Endothelial cell of umbilical vein (primary cell): ENCODE measurements around the gene PLAC8. TPM values are rescaled to one million over a fixed set of nuclear protein-coding genes. Genes with fewer than 3 reads are reported as not detected.

ENCODE experiments used
- BruUV-seq: library from RNA; stranded (reverse); fragments of 400-500 nt; replicated peaks from 2 replicates; lab custom pipeline; 2021; lab: Mats Ljungman, UMichigan
- CTCF ChIA-PET: fragments of 300-600, 350-600 bp; sonication (Branson Sonifier 250); formaldehyde crosslinking; loops from one replicate; lab custom pipeline; 2021; ENCODE audit warnings: antibody characterized with exemption, inconsistent platforms; lab: Charles Lee
- POLR2A ChIA-PET: fragments of 300-600, 350-600 bp; sonication (Branson Sonifier 250); formaldehyde crosslinking; loops from one replicate; lab custom pipeline; 2021; ENCODE audit warnings: antibody characterized with exemption, inconsistent platforms; lab: Charles Lee
- DNase-seq: peaks from one replicate; pipeline ENCODE4 v3.0.0-alpha.2; 2011; ENCODE audit warnings: low read depth, low spot score
- FAIRE-seq: peaks from 2 replicates; lab custom pipeline; 2011; peaks lifted over from hg19 to GRCh38; lab: Jason Lieb, UNC
- H2AFZ ChIP-seq: 2 replicates; pipeline ENCODE4 v1.6.0; 2012; ENCODE audit warnings: low read depth, low read length, control low read depth, inconsistent platforms
- H3K27ac ChIP-seq: 2 replicates; pipeline ENCODE4 v1.5.1; 2011; ENCODE audit warnings: low read depth, mild to moderate bottlenecking, control low read depth, low read length, moderate library complexity; ENCODE audit not compliant: insufficient read depth
- H3K27me3 ChIP-seq, 2 experiments: 2 replicates each; pipeline versions ENCODE4 v1.6.0 to v1.6.1; 2011; ENCODE audit warnings: low read length in 2 of 2, mixed read lengths in 1 of 2; ENCODE audit not compliant: control insufficient read depth in 2 of 2, insufficient read depth in 2 of 2
- H3K36me3 ChIP-seq, 2 experiments: 2 replicates in 1 of 2; 3 replicates in 1 of 2; pipeline ENCODE4 v1.5.1; 2011; ENCODE audit warnings: low read length in 2 of 2, mild to moderate bottlenecking in 1 of 2, moderate library complexity in 1 of 2; ENCODE audit not compliant: control insufficient read depth in 2 of 2, insufficient read depth in 2 of 2; ENCODE audit errors: extremely low read depth in 1 of 2
- H3K4me1 ChIP-seq: 3 replicates; pipeline ENCODE4 v1.5.1; 2011; ENCODE audit warnings: mild to moderate bottlenecking, low read length; ENCODE audit not compliant: control insufficient read depth, insufficient read depth; ENCODE audit errors: extremely low read depth
- H3K4me2 ChIP-seq: 2 replicates; pipeline ENCODE4 v1.6.1; 2011; ENCODE audit warnings: low read length, control low read depth, mixed read lengths; ENCODE audit not compliant: insufficient read depth
- H3K4me3 ChIP-seq, 3 experiments: fragments of 200-600 bp in 1 of 3; sonication (generic), shearing (Covaris generic) in 1 of 3; replicated peaks in 1 of 3; 2 replicates each; pipeline ENCODE4 v1.5.1; 2011 to 2016; ENCODE audit warnings: control low read depth in 3 of 3, low read length in 3 of 3, mild to moderate bottlenecking in 2 of 3, inconsistent platforms in 1 of 3, low read depth in 1 of 3, moderate library complexity in 1 of 3; ENCODE audit not compliant: insufficient read depth in 1 of 3
- H3K79me2 ChIP-seq: 2 replicates; pipeline ENCODE4 v1.6.0; 2012; ENCODE audit warnings: low read length, inconsistent platforms; ENCODE audit not compliant: control insufficient read depth, insufficient read depth
- H3K9ac ChIP-seq: replicated peaks from 2 replicates; pipeline ENCODE3; 2011; ENCODE audit warnings: low read length, control low read depth; ENCODE audit not compliant: insufficient read depth; ENCODE audit errors: extremely low read depth
- H3K9me1 ChIP-seq: replicated peaks from 3 replicates; pipeline ENCODE4 v1.6.0; 2011; ENCODE audit warnings: mild to moderate bottlenecking, low read length; ENCODE audit not compliant: control insufficient read depth, insufficient read depth; ENCODE audit errors: extremely low read depth
- H3K9me3 ChIP-seq: replicated peaks from 2 replicates; pipeline ENCODE4 v1.5.1; 2012; ENCODE audit warnings: low read length, inconsistent platforms; ENCODE audit not compliant: control insufficient read depth, insufficient read depth
- H4K20me1 ChIP-seq: replicated peaks from 2 replicates; pipeline ENCODE3; 2011; ENCODE audit warnings: mild to moderate bottlenecking, low read length; ENCODE audit not compliant: control insufficient read depth, insufficient read depth; ENCODE audit errors: extremely low read depth
- CTCF ChIP-seq, 2 donors: IDR thresholded peaks; 1 replicate in 1 of 2; 2 replicates in 1 of 2; pipeline ENCODE4 v1.5.1; 2011; ENCODE audit warnings: low read length in 2 of 2, mild to moderate bottlenecking in 2 of 2, moderate library complexity in 2 of 2, control low read depth in 1 of 2, inconsistent platforms in 1 of 2, low read depth in 1 of 2; ENCODE audit not compliant: insufficient read depth in 1 of 2; ENCODE audit errors: extremely low read depth in 1 of 2
- EZH2 ChIP-seq: IDR thresholded peaks from 2 replicates; pipeline ENCODE4 v1.6.1; 2012; ENCODE audit warnings: borderline replicate concordance, low read depth, mild to moderate bottlenecking, moderate library complexity, low read length, inconsistent platforms; ENCODE audit not compliant: severe bottlenecking
- FOS ChIP-seq: IDR thresholded peaks from 2 replicates; pipeline ENCODE4 v1.6.1; 2011; ENCODE audit warnings: mild to moderate bottlenecking, low read length, moderate library complexity, borderline replicate concordance; ENCODE audit not compliant: insufficient read depth
- GATA2 ChIP-seq: IDR thresholded peaks from 2 replicates; pipeline ENCODE4 v1.7.0; 2011; ENCODE audit warnings: low read depth, mild to moderate bottlenecking, moderate library complexity, mixed read lengths, low read length; ENCODE audit not compliant: insufficient read length, insufficient read depth
- JUN ChIP-seq: IDR thresholded peaks from 2 replicates; pipeline ENCODE4 v1.6.1; 2011; ENCODE audit warnings: borderline replicate concordance, low read depth; ENCODE audit not compliant: insufficient read length, insufficient read depth
- MAX ChIP-seq: IDR thresholded peaks from 2 replicates; pipeline ENCODE4 v1.6.1; 2011; ENCODE audit not compliant: insufficient read depth, insufficient read length
- MYC ChIP-seq: IDR thresholded peaks from one replicate; pipeline ENCODE4 v1.6.1; 2011; ENCODE audit warnings: mild to moderate bottlenecking, low read depth, low read length
- POLR2A ChIP-seq: IDR thresholded peaks from 2 replicates; pipeline ENCODE4 v1.6.1; 2012; ENCODE audit warnings: low read depth, mild to moderate bottlenecking, control low read depth, low read length
- POLR2AphosphoS5 ChIP-seq: IDR thresholded peaks from 2 replicates; pipeline ENCODE4 v1.6.1; 2012; ENCODE audit warnings: low read depth, mild to moderate bottlenecking, control low read depth, low read length, moderate library complexity; ENCODE audit not compliant: insufficient read depth
- dilution Hi-C: fragments of 300-500 bp; cut with MboI; formaldehyde crosslinking; loops from one replicate; pipeline ENCODE4 v1.15.0; 2019; ENCODE audit warnings: low sequenced_read_pairs; ENCODE audit not compliant: extremely low pct_ligation_motif_present
- intact Hi-C: fragments of 100-400 bp; cut with micrococcal nuclease; formaldehyde crosslinking; loops from one replicate; pipeline ENCODE4 v1.10.0; 2022
- polyA plus RNA-seq, 4 experiments: library from polyadenylated mRNA; depleted of rRNA in 3 of 4; stranded (reverse) in 3 of 4; unstranded in 1 of 4; fragments of >200 nt; gene quantifications; 2 replicates each; pipeline versions ENCODE4 v1.2.1 to v1.2.3, GENCODE V29; 2011 to 2012; ENCODE audit warnings: missing spikeins in 1 of 4
- total RNA-seq: library from RNA; stranded (reverse); gene quantifications from 2 replicates; pipeline ENCODE4 v1.2.3, GENCODE V29; 2021

Gene PLAC8
- total and polyA plus RNA-seq, 2 donors (not counting 3 experiments of a cell fraction or from before 2014, with no cell fraction given), result 4.9 to 5.7 TPM

- Histone ChIP-seq H3K79me2 (no peaks in the 10 kb centered on the region), H4K20me1 (no peaks in the 10 kb centered on the region), H3K27ac (no peak overlapping the region), H3K4me1 (peaks cover 2% of the 10 kb centered on the region), H2AFZ (no peak overlapping the region), H3K27me3 (no peaks in the 10 kb centered on the region), H3K9ac (no peak overlapping the region), H3K9me3 (no peaks in the 10 kb centered on the region), H3K4me2 (no peak overlapping the region), H3K9me1 (no peaks in the 10 kb centered on the region), H3K4me3 (no peak overlapping the region), H3K36me3 (peaks cover 4 to 5% of the 10 kb centered on the region in 2 experiments)
- CTCF ChIA-PET, result no interaction called here
- intact Hi-C loops (no loop called here), dilution Hi-C loops (no loop called here)
- BruUV-seq, result no TSS peak
- FAIRE-seq, result no peak
- POLR2A ChIA-PET, result no interaction called here
- no peak for DNase-seq
- TF ChIP-seq FOS, result no peak
- no peak for TF ChIP-seq EZH2
- TF ChIP-seq POLR2AphosphoS5, result no peak
- no peak for TF ChIP-seq MYC
- no peak for TF ChIP-seq POLR2A
- no peak for TF ChIP-seq GATA2
- no peak for TF ChIP-seq CTCF (IDR thresholded peaks at IDR 0.05; ENCODE audit: extremely low read depth in 1 of 2, insufficient read depth in 1 of 2, low read depth in 1 of 2, low read length in 2 of 2)
- no peak for TF ChIP-seq JUN
- TF ChIP-seq MAX, result no peak
Observed at GRCh38 chr4:83065266-83065665, 49.3 kb downstream of the PLAC8 start.
